GM13977 (cell line): Measurements from ENCODE around the gene SHISA9.
"Not testable (repeated sequence)": the region's sequence is repeated elsewhere in the genome, so short reads cannot be mapped to it uniquely, and the experiment has no call there.

Experiments used
- DNase-seq: peaks from one replicate; pipeline ENCODE4 v3.0.0; 2012; ENCODE audit warnings: low spot score
- in situ Hi-C: fragments of 300-500 bp; cut with MboI; formaldehyde crosslinking; loops from one replicate; pipeline ENCODE4 v1.12.0; 2022; ENCODE audit warnings: low sequenced_read_pairs, low pct_unique_long_range_greater_than_20kb, mixed read lengths, inconsistent platforms; ENCODE audit not compliant: unreplicated experiment
- TF ChIP-seq, protein P1 (sequence below): IDR thresholded peaks from 2 replicates; pipeline ENCODE4 v1.5.1; 2012; ENCODE audit warnings: mild to moderate bottlenecking, control low read depth; ENCODE audit not compliant: insufficient read depth; ENCODE audit errors: extremely low read depth, missing control alignments

The SHISA9 gene

DNA sequence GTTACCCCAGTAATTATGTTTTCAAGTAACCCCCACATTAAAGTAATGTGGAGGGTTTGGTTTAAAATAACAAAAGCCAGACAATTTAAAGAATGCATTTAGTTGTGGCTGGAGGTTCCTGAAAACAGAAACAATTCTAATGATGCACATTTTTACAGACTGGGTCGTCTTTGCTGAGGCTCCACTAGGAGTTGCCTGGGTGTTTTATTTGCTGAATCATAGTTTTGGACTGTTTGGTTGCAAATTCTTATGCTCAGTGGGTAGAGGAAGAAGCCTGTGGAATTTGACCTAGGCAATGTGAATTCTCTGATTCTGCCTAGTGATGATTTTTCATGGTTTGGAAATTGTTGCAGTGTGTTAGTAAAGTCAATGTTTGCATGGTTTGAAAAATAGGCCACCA lies 16.3 kb downstream of the SHISA9 start:
- TF ChIP-seq, protein P1, sequence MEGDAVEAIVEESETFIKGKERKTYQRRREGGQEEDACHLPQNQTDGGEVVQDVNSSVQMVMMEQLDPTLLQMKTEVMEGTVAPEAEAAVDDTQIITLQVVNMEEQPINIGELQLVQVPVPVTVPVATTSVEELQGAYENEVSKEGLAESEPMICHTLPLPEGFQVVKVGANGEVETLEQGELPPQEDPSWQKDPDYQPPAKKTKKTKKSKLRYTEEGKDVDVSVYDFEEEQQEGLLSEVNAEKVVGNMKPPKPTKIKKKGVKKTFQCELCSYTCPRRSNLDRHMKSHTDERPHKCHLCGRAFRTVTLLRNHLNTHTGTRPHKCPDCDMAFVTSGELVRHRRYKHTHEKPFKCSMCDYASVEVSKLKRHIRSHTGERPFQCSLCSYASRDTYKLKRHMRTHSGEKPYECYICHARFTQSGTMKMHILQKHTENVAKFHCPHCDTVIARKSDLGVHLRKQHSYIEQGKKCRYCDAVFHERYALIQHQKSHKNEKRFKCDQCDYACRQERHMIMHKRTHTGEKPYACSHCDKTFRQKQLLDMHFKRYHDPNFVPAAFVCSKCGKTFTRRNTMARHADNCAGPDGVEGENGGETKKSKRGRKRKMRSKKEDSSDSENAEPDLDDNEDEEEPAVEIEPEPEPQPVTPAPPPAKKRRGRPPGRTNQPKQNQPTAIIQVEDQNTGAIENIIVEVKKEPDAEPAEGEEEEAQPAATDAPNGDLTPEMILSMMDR, result no peak
- in situ Hi-C loops, result no loop called here
- no peak for DNase-seq

DNA sequence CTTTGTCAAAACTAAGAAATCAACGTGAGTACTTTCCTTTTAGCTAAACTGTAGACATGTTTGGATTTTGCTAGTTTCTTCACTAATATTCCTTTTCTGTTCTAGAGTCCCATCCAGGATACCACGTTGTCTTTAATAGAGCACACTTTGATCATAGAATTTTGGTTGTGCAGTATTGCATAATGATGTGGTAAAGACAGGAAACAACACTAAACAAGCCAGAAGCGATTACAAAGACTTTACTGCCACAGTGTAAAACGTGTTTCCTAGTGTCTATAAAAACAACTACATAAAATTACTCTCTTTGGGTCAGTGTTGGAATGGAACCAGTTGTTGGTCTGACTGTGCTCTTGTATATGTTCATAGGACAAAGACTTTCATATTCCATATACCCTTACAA lies 19.3 kb downstream of the SHISA9 start:
- no peak for DNase-seq
- TF ChIP-seq, protein P1, result no peak
- in situ Hi-C loops, result no loop called here

DNA sequence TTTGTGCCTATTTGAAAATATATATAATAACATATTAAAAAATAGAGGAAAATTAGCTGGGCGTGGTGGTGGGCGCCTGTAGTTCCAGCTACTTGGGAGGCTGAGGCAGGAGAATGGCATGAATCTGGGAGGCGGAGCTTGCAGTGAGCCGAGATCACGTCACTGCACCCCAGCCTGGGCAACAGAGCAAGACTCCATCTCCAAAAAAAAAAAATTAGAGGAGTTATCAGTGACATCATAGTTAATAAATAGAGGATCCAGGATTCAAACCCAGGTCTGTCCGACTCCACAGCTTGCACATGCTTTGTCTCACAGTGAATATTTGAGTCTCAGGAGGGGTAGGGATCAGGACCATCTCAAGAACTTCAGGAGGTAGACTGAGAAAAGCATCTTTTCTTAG lies 22.2 kb downstream of the SHISA9 start:
- DNase-seq, in situ Hi-C loops: not testable (repeated sequence)

DNA sequence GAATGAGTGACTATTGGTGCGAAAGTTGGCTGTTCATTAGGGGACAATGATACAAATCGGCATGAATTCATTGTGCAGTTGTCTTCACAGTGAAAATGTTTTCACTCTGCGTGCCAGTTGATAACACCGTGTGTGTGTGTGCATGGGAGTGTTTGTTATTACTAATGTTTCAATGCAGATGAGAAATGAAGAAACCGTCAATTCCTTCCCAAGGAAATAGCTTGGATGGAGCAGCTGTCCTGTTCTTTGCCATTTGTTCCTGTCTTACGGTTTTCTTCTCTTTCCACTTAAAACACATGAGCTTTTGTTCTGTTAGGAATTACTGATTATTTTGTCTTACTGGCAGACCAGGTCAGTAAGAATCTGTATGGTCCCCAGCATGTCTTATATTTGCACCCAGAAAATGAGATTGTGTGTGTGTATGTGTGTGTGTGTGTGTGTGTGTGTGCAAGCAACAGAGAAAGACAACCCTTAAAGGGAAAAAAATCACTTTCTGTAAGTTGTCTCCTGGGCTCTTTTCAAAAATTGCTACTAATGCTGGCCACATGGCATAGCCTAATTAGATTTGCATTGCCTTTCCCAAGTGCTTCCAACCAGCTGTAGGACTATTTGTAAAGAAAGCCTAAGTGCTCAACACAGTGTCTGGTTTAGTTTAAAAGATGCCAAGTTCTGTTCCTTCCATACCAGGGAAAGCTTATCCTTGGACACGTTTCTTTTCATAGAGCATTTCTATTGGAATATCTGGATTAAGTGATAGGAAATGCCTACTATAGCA lies 23.8 kb downstream of the SHISA9 start:
- in situ Hi-C loops, result no loop called here
- TF ChIP-seq, protein P1, result no peak
- no peak for DNase-seq

DNA sequence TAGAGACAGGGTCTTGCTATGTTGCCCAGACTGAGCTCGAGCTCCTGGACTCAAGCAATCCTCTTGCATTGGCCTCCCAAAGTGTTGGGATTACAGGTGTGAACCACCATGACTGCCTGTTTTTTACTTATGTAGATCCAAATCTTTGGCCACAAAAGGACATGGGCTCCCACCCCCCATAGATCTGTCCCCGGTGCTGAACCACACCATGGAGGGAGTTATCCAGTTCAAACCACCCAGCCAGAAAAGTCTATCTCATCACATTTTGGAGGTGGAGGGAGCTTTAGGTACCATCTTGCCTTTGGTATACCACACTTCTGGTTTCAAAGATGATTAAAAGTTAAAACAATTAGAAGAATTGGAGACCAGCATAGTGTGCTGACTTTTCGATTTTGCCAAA lies 26.2 kb downstream of the SHISA9 start:
- in situ Hi-C loops, result no loop called here
- TF ChIP-seq, protein P1, result no peak
- no peak for DNase-seq

DNA sequence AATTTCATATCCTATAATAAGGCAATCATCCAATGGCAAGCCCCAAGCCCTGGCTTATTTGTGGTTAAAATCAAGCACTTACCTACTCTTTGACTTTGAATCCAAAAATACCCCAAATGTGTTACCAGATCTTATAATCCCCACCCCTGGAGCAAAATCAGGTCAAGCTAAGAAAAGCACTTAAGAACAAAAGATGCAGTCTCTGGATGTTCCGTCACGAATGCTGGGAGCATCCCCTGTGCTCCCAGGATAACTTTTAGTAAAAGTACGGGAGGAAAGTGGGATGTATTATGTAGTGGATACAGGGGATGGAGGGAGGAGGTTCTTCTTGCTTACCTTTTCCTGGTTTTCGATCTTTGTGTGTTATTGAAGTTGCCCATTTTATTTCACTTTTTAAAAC lies 29.5 kb downstream of the SHISA9 start:
- TF ChIP-seq, protein P1, result no peak
- in situ Hi-C loops, result no loop called here

DNA sequence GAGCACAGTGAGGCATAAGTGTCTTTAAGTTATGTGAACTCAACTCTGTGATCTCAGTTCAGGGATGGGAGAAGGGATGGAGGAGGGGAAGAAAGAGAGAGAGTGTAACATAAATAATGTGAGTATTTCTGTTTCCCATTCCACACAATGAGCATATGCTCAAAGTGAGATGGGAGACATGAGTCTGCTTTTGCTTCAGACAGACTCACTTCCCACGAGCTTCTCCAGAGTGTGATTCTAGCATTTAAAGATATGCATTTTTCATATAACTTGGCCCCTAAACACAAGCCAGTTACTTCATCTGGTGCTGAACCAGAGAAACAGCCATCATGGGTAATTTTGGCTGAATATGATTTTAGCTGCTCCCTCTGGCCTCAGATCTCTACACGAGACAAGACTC lies 35.0 kb downstream of the SHISA9 start:
- TF ChIP-seq, protein P1, result no peak
- no peak for DNase-seq
- in situ Hi-C loops, result no loop called here

More for the DNA sequence above, 29.5 kb downstream of the SHISA9 start:
- DNase-seq, result no peak
